ENCODE data around the gene KRT75.
"Not testable (repeated sequence)": the region's sequence is repeated elsewhere in the genome, so short reads cannot be mapped to it uniquely, and the experiment has no call there.

Gene KRT75

GRCh38 chr12:52415870-52416750 is 18.1 kb downstream of the KRT75 start:
- DNase-seq (ENCODE audit: low read depth), result no peak

DNA sequence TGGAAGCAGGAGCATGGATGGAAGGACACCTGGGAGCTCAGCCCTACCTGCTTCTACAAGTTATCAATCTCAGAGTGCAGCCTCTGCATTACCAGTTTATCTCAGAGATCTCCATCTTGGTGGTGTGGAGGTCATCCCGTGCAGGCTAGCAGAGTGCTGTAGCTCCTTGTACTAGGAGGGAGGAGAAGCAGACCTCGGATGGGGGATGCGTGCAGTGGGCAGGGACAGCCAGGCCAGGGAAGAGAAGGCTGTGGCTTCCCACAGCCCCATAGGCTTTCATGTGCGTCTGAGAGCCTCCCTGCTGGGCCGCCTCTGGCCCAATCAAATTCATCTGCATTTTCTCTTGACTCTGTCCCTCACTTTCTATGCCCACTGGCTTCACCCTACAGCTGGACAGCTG is 19.2 kb downstream of the KRT75 start:
- no peak for DNase-seq (ENCODE audit: low read depth)

GRCh38 chr12:52413782-52414345 is 20.3 kb downstream of the KRT75 start:
- DNase-seq (ENCODE audit: low read depth), result no peak

- no peak for DNase-seq (ENCODE audit: low read depth)
These were observed 21.0 kb downstream of the KRT75 start for GRCh38 chr12:52413202-52413601.

DNA sequence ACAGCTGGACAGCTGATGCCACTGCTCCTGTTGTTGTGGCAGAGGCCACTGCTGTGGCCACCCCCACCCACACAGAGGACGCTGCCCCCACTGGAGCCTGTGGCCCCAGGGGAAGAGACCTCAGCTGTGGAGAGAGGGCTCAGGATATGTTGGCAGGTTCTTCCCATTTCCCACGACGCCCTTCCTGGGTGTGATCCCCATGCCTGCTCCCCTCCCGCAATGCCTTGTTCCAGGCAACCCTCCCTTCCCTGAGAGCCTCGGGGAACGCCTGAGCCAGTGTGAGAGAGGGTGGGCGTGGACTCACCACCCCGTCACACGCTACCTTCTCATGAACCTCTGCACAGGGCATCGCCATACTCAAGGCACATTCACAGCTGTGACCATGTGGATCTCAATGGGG is 22.4 kb downstream of the KRT75 start:
- DNase-seq (ENCODE audit: low read depth), result no peak

GRCh38 chr12:52410589-52411248 is 23.5 kb downstream of the KRT75 start:
- not testable (repeated sequence) for DNase-seq (ENCODE audit: low read depth)

- no peak for DNase-seq (ENCODE audit: low read depth)
These were observed 26.3 kb downstream of the KRT75 start for GRCh38 chr12:52407918-52408317.

GRCh38 chr12:52405922-52406385 is 28.2 kb downstream of the KRT75 start, which contains the start of gene KRT82:
Gene KRT82 (minus strand): TSS chr12:52406335. CDS start chr12:52406277, 58 bp downstream.
- DNase-seq (ENCODE audit: low read depth), result no peak

DNA sequence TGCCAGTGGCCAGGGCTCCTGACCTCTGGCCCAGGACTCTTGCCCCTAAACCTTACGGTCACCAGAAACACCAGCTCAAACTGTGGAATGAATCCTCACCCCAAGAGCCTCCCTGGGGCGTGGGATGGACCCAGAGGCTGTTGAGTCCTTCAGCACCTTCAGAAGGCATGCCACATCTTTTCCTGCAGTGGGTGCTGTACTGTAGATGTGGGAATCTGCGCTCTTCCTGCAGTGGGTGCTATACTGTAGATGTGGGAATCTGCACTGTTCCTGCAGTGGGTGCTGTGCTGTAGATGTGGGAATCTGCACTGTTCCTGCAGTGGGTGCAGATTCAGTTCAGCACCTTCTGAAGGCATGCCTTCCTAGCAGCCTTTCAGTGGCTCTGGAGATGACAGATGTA is 29.2 kb downstream of the KRT75 start:
- DNase-seq (ENCODE audit: low read depth), result no peak

GRCh38 chr12:52403561-52403960 is 30.6 kb downstream of the KRT75 start:
- DNase-seq (ENCODE audit: low read depth), result no peak

- DNase-seq (ENCODE audit: low read depth), result no peak
These were observed 31.2 kb downstream of the KRT75 start for GRCh38 chr12:52402873-52403540.

- no peak for DNase-seq (ENCODE audit: low read depth)
These were observed 31.8 kb downstream of the KRT75 start for GRCh38 chr12:52402377-52402776.

DNA sequence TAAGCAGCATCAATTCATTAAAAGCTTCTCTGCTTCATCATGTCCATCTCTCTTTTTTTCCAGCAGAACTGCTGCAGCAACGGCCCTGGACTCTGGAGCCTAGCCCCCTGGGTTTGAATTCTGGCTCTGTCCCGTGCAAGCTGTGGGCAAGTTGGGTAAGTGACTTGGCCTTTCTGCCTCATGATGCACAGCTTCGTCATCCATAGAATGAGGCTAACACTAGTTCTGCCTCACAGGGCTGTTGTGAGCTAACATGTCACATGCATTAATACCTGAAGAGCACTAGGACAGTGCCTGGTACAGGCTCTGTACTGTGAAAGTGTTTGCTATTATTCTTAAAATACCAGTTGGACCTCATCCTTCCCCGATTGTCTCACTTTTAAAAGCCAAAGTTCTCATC is 32.2 kb downstream of the KRT75 start:
- DNase-seq (ENCODE audit: low read depth), result no peak

DNA sequence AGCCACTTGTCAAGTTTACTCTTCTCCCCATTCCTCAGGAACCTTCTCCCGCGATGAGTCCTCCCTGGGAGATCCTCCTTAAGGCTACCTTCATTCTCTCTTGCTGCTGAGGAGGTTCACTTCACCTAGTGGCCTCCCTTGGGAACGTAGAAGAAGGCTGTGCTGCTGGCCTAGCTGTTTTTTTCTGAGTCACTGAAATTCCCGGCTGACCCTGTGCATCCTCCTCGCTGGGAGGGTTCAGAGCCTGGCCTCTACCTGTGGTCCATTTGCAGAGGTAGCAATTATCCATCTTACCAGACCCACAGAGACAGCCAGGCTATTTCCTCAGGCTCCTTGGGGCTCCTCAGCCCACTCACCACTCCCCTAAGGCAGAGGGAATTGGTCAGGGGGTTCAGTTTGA is 32.6 kb downstream of the KRT75 start:
- no peak for DNase-seq (ENCODE audit: low read depth)

- no peak for DNase-seq (ENCODE audit: low read depth)
These were observed 33.3 kb downstream of the KRT75 start for GRCh38 chr12:52400906-52401305.

DNA sequence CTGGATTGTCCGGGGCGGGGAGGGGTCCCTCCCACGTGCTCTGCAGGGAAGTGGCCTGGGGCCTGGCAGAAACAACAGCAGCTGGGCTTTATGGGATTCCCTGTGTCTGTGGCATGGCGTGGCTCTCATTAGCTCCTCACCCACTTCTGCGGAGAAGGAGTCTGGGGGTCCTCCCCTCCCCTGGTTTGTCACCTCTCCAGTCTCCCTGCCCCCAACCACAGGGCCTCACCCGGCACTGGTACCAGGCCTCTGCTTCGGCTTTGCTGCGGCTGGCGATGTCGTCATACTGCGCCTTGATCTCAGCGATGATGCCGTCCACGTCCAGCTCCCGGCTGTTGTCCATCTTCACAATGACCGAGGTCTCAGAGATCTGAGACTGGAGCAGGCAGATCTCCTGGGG is 34.4 kb downstream of the KRT75 start:
- DNase-seq (ENCODE audit: low read depth), result no peak

- no peak for DNase-seq (ENCODE audit: low read depth)
These were observed 36.0 kb downstream of the KRT75 start for GRCh38 chr12:52398176-52398575.

DNA sequence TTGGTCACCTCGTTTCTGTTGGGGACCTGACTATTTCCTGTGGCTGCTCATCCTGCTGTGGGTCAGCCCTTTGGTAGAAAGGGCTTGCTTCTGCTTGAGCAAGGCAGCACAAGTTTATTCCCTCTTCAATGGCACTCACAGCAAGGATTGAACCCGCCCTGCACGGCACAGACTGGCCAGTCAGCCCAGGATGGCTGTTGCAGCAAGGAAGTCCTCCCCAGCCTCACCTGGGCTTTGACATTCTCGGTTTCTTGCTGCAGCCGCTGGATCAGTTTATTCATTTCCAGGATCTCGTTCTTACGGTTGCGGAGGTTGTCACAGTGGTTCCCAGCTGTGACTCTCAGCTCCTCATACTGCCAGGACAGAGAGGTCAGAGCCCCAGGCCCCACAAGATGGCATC is 37.5 kb downstream of the KRT75 start:
- no peak for DNase-seq (ENCODE audit: low read depth)

DNA sequence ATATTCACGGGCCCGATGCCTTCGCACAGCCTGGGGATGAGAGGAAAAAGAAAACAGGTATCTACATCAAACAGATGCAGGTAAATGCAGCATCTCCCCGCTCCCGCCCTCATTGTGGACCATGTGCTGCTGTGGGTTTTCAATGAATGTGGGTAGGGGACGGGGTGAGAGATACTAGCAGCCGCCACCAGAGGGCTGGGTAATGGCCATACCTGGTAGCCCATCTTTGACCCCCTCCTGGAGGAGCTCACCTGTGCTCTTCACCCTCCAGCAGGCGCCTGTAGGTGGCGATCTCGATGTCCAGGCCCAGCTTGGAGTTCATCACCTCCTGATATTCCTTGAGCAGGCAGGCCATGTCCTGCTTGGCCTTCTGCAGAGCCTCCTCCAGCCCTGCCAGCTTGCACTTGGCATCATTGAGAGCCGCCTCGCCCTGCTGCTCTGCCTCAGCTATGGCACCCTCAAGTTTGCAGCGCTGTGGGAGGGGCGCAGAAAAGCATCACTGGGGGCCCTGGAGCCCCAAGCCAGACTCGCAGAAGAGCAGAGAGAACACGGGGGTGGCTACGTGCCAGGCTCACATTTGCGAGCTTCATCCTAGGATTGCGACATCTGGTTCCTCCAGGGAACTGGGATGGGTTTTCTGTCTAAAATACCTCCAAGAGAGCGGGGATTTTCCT is 38.3 kb downstream of the KRT75 start:
- DNase-seq (ENCODE audit: low read depth), result no peak

DNA sequence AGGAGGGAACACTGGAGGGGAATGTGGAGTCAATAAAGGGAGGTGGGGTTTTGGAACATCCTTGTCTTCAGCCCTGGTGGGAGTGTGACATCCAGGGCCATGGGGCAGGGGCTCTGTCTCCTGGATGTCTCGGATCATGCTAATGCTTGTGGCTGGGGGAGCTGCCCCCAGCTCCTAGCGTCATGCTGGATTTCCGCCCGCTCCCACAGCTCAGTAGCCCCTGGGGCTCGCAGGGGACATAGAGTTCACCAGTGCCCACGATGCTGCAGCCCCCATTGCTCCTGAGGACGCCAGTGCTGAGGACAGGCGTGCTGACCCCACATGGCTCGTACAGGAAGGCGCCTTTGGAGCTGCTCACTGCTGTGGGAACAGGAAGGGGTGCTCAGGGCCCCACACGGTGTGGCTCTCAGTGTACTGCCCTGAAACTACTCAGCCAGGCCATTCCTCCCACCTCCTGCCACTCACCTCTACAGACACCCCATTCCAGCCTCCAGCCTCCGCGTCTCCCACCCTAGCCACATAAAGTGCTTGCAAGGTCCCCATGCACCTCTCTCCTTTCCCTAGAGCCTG is 39.2 kb downstream of the KRT75 start:
- DNase-seq (ENCODE audit: low read depth), result no peak

- no peak for DNase-seq (ENCODE audit: low read depth)
These were observed 41.6 kb downstream of the KRT75 start for GRCh38 chr12:52392465-52393007.

Data from stimulated activated CD8-positive, alpha-beta memory T cell treated with anti-CD3 and anti-CD28 coated beads, Interleukin-15, amount 100 ng/mL, for 1 hour (primary cell).